ENCODE measurements around the gene ICA1. TPM values are rescaled to one million over a fixed set of nuclear protein-coding genes. Genes with fewer than 3 reads are reported as not detected.
A peak's percentile ranks its signal among the peaks of the same experiment; 100 is the strongest.

The ICA1 gene
- polyA plus RNA-seq, 3 donors: 3.2 to 7.0 (median 4.2) TPM

DNA sequence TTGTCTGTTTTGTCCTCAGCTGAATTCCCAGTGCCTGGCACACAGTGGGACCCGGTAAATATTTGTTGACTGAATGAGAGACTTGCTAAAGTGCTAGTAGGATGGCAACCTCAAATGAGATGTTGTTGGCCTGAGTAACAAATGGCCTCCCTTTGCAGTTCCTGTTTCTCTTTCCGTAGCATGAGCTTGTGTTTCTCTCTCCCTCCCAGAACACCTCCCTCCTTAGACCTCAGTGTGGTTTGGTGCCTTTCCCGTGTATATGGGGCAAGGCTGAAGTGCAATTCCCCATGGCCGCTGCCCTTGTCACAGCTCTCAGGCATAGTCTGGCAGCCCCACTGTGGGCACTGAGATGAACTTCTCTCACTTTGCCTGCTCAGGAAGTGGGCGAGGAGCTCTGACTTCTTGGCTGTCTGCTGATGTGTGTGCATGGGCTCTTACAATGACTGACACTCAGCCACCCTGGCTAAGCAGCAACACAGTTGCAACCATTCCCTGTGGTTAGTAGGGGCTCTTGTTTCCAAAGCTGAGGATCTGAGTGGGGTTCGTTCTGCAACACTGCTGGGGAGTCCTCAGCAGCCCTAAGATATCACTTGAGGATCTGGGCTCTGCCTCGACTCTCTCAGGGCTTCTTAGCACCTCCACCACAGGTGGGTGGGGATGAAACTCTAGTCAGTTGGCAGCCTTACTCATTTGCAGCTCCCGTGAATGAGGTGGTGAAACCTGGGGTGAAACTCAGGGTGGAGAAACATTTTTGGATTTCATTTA is 136.1 kb downstream of the ICA1 start:
- Mint-ChIP-seq H3K27me3 (ENCODE audit: low read depth in 3 of 3) (peaks cover 0 to 1% (median 0%) of the 10 kb centered on the region in 3 donors), H3K36me3 (peaks cover 6 to 9% of the 10 kb centered on the region in 2 donors), H3K9me3 (peaks cover 0 to 4% (median 1%) of the 10 kb centered on the region in 7 donors), H3K4me1 (peaks cover 26% of the 10 kb centered on the region), H3K27ac (peak overlapping the region; percentile 52 to 94 (median 76)), H3K4me3 (peak overlapping the region; percentile 72 to 94)
- peak overlapping the region; percentile 69 for H3K4me2 ChIP-seq (replicated peaks; ENCODE audit: extremely low read depth, low read length, poor library complexity, severe bottlenecking)
- no peaks in the 10 kb centered on the region for H3K9me3 ChIP-seq (replicated peaks in 1 of 2; ENCODE audit: control insufficient read depth in 1 of 2, insufficient read depth in 1 of 2, low read length in 2 of 2)
- H3K9ac ChIP-seq (ENCODE audit: insufficient read depth, low read length, poor library complexity, severe bottlenecking): peak overlapping the region; percentile 27
- DNase-seq: peak; percentile 25 to 30 (median 26)
- no peaks in the 10 kb centered on the region for H3K27me3 ChIP-seq (ENCODE audit: control insufficient read depth in 2 of 2, insufficient read depth in 2 of 2, low read length in 2 of 2)
- H3K4me1 ChIP-seq (ENCODE audit: control insufficient read depth in 1 of 2, insufficient read depth in 2 of 2, low read length in 2 of 2): peaks cover 19 to 20% of the 10 kb centered on the region in 2 donors
- peak overlapping the region; percentile 50 to 74 for H3K27ac ChIP-seq (ENCODE audit: low read depth in 1 of 2, low read length in 2 of 2)
- peak overlapping the region in 1 of 3 experiments; percentile 64 for H3K4me3 ChIP-seq (replicated peaks in 1 of 3; ENCODE audit: low read depth in 2 of 3, low read length in 3 of 3)
- TF ChIP-seq, protein P1, sequence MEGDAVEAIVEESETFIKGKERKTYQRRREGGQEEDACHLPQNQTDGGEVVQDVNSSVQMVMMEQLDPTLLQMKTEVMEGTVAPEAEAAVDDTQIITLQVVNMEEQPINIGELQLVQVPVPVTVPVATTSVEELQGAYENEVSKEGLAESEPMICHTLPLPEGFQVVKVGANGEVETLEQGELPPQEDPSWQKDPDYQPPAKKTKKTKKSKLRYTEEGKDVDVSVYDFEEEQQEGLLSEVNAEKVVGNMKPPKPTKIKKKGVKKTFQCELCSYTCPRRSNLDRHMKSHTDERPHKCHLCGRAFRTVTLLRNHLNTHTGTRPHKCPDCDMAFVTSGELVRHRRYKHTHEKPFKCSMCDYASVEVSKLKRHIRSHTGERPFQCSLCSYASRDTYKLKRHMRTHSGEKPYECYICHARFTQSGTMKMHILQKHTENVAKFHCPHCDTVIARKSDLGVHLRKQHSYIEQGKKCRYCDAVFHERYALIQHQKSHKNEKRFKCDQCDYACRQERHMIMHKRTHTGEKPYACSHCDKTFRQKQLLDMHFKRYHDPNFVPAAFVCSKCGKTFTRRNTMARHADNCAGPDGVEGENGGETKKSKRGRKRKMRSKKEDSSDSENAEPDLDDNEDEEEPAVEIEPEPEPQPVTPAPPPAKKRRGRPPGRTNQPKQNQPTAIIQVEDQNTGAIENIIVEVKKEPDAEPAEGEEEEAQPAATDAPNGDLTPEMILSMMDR (IDR thresholded peaks at IDR 0.05): no peak
- peak overlapping the region; percentile 84 for H2AFZ ChIP-seq (ENCODE audit: insufficient read depth, low read depth, low read length, poor library complexity, severe bottlenecking)
- H3K79me2 ChIP-seq (ENCODE audit: insufficient read depth, low read length): no peaks in the 10 kb centered on the region
- intact Hi-C loops (cut with micrococcal nuclease): no loop called here
- no peaks in the 10 kb centered on the region for H4K20me1 ChIP-seq (ENCODE audit: insufficient read depth, low read length)
- WGBS (ENCODE audit: insufficient coverage): 0% methylated on average over 2 of the region's 8 CpGs
- no peaks in the 10 kb centered on the region for H3K36me3 ChIP-seq (replicated peaks in 1 of 2; ENCODE audit: control insufficient read depth in 1 of 2, insufficient read depth in 2 of 2, low read length in 2 of 2)

- WGBS (ENCODE audit: insufficient coverage): 90% methylated on average over 3 of the region's 3 CpGs
Measured at GRCh38 chr7:8121243-8121642, 140.7 kb downstream of the ICA1 start.

More at GRCh38 chr7:8121243-8121642, 140.7 kb downstream of the ICA1 start:
- Mint-ChIP-seq H3K36me3 (peaks cover 0 to 8% of the 10 kb centered on the region in 2 donors), H3K4me3 (no peak overlapping the region), H3K27ac (no peak overlapping the region), H3K9me3 (peaks cover 0 to 5% (median 3%) of the 10 kb centered on the region in 7 donors), H3K27me3 (ENCODE audit: low read depth in 3 of 3) (peaks cover 0 to 1% (median 0%) of the 10 kb centered on the region in 3 donors), H3K4me1 (peaks cover 14% of the 10 kb centered on the region)
- no peak overlapping the region for H3K27ac ChIP-seq (ENCODE audit: low read depth in 1 of 2, low read length in 2 of 2)
- TF ChIP-seq, protein P1 (IDR thresholded peaks at IDR 0.05): no peak
- H3K27me3 ChIP-seq (ENCODE audit: control insufficient read depth in 2 of 2, insufficient read depth in 2 of 2, low read length in 2 of 2): no peaks in the 10 kb centered on the region
- no peaks in the 10 kb centered on the region for H3K9me3 ChIP-seq (replicated peaks in 1 of 2; ENCODE audit: control insufficient read depth in 1 of 2, insufficient read depth in 1 of 2, low read length in 2 of 2)
- no peaks in the 10 kb centered on the region for H4K20me1 ChIP-seq (ENCODE audit: insufficient read depth, low read length)
- no peaks in the 10 kb centered on the region for H3K79me2 ChIP-seq (ENCODE audit: insufficient read depth, low read length)
- H3K9ac ChIP-seq (ENCODE audit: insufficient read depth, low read length, poor library complexity, severe bottlenecking): no peak overlapping the region
- H3K4me2 ChIP-seq (replicated peaks; ENCODE audit: extremely low read depth, low read length, poor library complexity, severe bottlenecking): no peak overlapping the region
- H2AFZ ChIP-seq (ENCODE audit: insufficient read depth, low read depth, low read length, poor library complexity, severe bottlenecking): no peak overlapping the region
- H3K4me3 ChIP-seq (replicated peaks in 1 of 3; ENCODE audit: low read depth in 2 of 3, low read length in 3 of 3): no peak overlapping the region
- H3K36me3 ChIP-seq (replicated peaks in 1 of 2; ENCODE audit: control insufficient read depth in 1 of 2, insufficient read depth in 2 of 2, low read length in 2 of 2): no peaks in the 10 kb centered on the region
- intact Hi-C loops (cut with micrococcal nuclease): no loop called here
- H3K4me1 ChIP-seq (ENCODE audit: control insufficient read depth in 1 of 2, insufficient read depth in 2 of 2, low read length in 2 of 2): peaks cover 12 to 13% of the 10 kb centered on the region in 2 donors
- no peak for DNase-seq
